NCI-H2081 treated with DMSO at 0.1 percent for 48 hours (cell line): ENCODE measurements around the gene MCTP1.
"Not testable (repeated sequence)": the region's sequence is repeated elsewhere in the genome, so short reads cannot be mapped to it uniquely, and the experiment has no call there.

Experiments
- DNase-seq: peaks from one replicate; lab custom pipeline; 2025; lab: John Stamatoyannopoulos, UW

Gene MCTP1

DNA sequence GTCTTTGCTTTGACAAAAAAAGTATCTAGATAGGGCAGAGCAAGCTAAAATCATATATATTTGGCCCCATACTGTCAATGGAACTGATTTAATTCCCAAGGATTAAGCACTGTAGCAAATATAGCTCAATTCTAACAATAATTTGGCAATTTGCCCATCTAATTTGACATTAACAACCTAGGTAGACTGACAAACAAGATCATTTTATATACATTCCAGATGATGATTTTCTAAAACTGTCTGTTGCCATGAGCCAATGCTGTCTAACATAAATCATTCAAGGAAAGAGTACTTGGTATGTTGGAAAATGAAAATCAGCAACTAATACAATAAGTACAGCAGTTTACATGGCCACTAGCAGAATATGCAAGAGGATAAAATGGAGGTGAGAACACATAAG lies 32.1 kb downstream of the MCTP1 start:
- DNase-seq, result no peak

DNA sequence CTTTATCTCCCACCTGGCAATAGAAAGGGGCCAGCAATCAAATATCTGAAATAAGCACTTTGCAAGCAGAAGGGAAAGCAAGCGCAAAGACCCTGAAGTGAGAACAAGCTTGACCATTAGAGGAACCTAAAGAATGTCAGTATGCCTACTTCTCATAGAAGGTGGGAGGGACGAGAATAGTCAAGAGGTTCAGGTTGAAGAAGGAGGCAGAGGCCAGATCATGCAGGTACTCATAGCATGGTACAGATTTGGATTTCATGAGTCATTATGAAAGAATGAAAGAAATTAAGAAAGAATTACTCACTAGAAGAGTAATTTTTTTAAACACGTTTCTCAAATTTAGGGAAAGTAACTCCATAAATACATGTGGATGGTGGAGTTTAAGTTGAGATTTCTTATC lies 33.7 kb downstream of the MCTP1 start:
- DNase-seq, result no peak

DNA sequence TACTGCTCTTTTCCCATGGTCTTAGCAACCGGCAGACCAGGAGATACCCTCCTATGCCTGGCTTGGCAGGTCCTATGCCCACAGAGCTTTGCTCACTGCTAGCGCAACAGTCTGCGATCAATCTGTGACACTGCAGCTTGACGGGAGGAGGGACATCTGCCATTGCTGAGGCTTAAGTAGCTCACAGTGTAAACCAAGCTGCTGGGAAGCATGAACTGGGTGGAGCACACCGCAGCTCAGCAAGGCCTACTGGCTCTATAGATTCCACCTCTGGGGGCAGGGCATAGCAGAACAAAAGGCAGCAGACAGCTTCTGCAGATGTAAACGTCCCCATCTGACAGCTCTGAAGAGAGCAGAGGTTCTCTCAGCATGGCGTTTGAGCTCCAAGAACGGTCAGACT lies 40.4 kb downstream of the MCTP1 start:
- no peak for DNase-seq

DNA sequence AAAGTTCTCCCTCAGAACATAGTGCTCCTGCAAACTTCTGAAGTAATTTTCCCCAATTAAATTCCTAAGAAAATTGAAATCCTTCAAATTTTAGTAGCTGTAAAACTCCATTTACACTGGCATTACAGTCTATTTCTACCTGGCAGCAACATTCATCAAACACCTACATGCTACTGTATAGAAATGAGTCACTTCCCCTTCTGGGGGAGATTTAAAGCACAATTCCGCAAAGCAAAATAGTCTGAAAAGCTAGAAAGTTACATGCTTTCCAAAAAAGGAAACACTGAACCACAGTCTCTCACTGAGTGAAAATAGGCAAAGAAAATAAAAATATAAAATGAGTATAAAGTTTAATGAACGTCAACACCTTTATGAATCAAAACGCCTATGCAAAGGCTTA lies 43.3 kb downstream of the MCTP1 start:
- DNase-seq, result no peak

DNA sequence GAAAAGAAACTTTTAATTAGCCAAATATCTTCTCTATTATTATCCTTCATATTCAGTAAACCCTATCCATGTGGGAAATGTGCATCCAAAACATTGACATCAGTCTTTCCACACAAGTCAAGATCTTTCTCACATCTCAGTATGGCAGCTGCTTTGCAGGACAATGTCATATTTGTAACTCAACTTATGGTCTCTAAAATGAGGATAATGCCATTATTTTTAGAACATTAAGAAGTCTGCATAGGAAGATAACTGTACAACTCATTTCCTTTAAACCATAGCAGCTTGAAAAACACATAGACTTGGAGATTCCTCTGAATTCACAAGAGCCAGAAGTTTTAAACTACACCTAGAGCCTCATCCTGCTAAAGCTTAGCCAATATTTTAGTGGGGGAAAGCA lies 43.7 kb downstream of the MCTP1 start:
- DNase-seq, result no peak

DNA sequence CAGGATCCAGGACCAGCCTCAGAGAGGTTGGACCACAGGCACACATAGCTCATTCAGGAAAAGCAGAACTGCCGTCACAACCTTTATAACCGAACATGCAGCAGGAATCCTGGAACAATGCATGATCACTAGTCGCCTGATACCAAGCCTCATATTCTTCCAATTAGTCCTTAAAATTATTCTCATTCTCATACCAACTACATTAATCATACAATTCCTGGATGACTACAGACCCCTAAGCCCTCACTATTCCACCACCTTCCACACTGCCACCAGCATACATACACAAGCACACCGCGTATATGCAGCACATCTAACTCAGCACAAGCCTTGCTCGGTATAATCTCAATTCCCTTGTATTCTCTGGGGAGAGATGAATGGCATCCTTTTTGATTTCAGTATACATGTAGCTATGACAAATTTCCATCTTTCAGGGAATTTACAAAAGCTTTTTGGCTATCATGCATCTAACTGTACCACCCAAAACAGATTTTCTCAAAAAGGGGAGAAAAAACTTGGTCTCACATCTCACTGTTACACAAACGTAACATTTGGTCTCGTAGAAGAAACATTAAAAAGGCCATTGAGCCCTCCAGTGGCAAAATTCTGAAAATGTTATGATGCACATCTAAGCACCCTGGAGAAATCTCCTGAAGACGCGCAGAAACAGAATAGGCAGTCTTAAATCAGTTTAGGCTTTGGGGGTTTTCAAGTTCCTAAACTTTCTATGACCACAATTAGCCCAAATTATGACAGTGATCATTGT lies 46.2 kb downstream of the MCTP1 start:
- DNase-seq, result no peak

DNA sequence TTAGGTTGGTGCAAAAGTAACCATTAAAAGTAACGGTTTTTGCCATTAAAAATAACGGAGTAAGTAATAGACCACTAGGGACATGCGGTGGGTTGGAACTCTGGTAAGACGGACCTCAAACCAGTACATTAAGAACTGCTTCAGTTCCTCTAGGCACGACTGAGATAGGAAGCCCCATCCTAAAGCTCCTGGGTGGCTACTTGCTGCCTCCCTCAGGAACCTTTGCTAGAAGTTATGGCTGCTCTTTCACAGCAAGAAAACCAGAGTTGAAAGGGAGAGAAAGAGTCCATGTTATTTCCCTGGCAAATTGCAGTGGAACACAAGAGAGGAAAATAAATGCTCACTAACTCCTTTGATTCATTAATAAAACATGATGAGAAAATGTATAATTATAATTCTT lies 47.6 kb downstream of the MCTP1 start:
- no peak for DNase-seq

DNA sequence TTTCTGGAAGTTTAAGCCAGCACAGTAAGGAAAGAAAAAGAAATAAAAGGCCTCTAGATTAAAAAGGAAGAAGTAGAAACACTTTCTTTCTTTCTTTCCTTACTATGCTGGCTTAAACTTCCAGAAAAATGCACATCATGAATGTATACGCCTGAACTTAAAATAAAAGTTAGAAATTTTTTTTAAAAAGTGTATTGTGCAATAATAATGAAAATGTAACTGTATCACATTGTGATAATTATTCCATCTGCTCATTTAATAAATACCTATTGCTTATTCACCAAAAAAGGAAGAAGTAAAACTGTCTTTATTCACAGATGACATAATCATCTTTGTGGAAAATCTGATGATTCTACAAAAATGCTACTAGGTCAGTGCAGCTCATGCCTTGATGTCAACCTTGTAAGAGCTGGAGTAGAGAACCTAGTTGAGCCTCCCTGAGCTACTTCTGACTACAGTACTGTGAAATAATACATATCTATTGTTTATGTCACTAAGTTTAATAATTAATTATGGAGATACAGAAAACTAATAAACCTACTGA lies 49.4 kb downstream of the MCTP1 start:
- no peak for DNase-seq

DNA sequence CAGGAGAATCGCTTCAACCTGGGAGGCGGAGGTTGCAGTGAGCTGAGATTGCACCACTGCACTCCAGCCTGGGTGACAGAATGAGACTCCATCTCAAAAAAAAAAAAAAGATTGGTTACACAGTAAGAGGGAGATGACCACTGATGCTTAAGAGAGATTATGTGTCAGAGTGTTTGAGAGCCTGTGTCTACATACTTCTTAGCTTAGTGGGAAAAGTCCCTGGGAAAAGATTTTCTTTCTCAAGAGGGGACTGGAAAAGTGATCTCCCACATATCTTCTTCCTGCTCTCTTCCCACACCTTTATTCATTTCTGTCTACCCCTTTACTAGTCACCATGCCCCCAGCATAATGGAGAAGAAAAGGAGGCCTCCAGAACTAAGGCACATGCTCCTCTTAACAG lies 55.2 kb downstream of the MCTP1 start:
- DNase-seq, result no peak

DNA sequence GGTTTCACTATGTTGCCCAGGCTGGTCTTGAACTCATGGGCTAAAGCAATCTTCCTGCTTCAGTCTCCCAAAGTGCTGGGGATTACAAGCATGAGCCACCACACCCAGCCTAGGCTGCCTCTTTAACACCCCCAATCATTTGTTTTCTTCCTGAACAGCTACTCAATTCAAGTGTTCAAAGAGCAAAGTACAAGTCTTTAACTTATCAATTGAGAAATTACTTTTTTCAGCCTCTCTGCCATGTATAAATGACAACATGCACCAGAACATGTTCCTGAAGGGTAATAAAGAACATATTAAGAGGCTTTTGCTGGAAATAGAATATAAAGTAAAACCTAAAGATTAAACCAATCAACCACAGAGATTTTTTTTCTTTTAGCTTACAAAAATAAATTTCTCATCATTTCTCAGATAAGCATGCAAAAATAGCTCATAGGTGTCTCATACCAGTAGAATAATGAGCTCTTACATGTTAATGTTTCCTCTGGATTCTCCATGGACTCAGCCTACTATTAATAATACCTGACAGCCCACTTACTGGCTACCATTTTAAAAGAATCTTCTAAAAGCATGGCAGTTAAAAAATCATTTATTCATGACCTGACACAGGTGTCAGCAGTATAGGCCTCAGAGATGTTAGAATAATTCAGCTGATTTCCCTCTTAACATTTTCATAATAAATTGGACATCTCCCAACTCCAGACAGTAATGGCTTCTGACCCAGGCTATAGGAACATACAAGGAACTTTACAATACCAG lies 60.0 kb downstream of the MCTP1 start:
- no peak for DNase-seq

DNA sequence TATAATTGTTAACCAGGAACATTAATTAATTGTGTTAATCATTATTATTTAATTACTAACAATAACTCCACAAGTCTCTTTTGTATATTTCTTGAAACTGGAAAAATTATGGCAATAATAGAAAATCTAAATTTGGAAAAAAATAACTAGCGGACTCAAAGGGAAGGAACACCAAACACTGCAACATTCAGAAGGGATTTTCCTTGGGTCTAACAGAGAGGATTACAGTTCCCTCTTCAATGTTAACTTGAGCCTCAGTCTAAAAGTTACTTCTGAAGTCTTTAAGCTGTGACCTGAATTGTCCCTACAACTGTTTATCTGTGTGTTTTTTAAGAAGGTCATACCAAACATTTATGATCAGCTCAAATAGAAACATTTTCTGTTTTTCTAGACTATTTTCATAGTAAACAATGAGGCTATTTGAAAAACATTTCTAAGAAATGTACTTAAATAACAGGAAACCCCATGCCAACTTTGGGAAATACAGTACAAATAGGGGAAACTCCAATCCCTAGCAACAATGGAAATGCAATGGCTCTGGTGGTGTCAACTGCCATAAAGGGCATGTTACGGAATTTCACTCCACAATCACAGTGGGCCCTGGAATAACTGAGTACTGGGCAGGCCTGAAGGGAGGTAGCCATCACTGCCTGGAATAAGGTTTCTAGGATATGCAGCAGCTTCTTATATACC lies 61.2 kb downstream of the MCTP1 start:
- DNase-seq, result no peak

DNA sequence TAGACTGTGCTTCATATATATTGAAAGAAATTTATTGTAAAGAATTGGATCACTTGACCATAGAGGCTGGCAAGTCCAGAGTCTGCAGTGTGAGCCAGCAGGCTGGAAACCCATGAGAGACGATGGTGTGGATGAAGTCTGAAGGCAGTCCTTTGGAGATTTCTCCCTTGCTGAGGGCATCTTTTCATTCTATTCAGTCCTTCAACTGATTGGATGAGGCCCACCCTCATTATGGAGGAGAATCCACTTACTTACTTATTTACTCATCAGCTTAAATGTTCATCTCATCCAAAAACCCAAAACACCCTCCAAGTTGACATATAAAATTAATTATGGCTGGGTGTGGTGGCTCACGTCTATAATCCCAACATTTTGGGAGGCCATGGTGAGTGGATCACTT lies 62.1 kb downstream of the MCTP1 start:
- DNase-seq, result no peak

DNA sequence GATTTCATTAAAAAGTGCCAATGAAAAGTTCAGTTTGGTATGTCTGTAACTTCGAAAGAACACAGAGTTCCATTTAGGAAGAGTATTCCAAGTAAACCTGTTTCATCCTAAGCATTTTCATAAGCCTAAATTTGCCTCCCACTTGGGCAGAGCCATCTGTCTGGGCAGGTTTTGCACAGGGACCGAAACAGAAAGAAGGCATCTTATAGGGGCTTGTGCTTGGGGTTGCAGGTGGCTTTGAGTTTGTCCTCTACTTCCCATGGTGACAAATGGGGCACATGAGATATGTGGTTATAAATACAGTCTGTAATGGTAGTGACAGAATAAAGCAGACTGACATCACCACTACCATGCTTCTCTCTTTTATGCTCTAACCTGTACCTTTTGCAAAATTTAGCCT lies 63.7 kb downstream of the MCTP1 start:
- no peak for DNase-seq

DNA sequence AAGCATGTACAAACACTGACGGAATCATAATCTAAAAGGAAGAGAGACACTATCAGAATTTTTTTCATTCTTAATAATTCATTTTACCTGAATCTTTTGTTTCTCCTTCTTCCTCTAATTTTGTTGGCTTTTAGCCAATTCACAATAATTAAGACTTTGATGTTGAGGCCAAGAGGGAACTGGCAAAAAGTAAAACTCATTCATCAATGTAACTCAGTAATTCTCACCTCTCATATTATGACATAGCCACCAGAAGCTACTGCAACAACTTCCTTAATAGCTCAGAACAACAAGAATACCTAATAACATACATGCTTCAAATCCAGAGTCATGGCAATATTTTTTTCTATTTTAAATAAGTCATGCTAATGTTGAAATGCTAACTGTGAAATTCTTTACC lies 64.5 kb downstream of the MCTP1 start:
- no peak for DNase-seq

DNA sequence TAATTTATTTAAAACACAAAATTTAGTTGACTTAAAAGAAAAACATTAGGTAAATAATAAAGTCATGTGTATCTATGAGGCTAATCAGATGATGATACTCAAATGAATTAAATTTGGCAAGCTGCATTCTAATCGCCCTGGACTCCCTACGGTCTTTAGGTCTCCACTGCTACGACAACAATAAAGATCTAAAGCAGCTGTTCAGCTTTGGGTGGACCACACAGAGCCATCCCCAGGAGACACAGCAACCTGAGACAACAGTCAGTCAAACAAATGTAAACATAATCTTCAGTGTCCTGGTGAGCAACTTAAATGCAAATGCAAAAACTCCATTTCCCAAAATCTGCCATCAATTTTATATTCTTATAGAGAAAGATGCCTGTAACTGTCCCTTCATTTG lies 65.5 kb downstream of the MCTP1 start:
- DNase-seq, result no peak

DNA sequence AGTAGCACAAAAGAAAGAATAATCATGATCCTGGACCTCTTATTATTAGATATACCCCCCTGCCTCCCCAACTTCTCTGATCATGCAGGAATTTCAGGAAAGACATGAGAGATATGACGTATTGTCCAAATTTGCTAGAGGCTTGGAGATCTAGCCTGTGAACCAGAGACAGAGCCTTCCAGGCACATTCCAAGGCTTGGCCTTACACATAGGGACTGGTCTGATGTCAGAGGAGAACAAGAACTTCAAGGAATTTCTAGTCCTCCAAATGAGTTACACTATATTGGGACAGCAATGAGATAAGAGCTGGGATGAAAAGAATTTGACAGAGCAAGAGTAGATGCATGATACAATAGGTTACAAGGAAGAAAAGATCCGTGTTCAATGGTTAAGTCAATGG lies 67.0 kb downstream of the MCTP1 start:
- no peak for DNase-seq

DNA sequence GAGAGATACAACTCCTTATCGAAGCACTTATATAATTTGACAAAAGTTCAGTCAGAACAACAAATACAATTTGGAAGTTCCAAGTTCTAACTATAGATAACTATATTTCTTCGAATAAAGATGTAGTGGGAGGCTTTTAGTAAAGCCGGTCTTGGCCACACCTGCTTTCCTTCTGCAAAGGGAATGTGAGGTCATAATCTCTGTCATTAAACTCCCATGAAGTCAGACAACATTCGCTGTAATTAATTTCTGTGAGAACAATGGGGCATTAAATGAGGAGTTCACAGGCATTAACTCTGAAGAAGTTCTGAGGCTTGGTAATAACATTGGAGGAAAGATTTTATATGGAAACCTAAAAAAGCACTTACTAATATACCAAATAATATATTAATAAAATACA lies 67.5 kb downstream of the MCTP1 start:
- DNase-seq, result no peak

DNA sequence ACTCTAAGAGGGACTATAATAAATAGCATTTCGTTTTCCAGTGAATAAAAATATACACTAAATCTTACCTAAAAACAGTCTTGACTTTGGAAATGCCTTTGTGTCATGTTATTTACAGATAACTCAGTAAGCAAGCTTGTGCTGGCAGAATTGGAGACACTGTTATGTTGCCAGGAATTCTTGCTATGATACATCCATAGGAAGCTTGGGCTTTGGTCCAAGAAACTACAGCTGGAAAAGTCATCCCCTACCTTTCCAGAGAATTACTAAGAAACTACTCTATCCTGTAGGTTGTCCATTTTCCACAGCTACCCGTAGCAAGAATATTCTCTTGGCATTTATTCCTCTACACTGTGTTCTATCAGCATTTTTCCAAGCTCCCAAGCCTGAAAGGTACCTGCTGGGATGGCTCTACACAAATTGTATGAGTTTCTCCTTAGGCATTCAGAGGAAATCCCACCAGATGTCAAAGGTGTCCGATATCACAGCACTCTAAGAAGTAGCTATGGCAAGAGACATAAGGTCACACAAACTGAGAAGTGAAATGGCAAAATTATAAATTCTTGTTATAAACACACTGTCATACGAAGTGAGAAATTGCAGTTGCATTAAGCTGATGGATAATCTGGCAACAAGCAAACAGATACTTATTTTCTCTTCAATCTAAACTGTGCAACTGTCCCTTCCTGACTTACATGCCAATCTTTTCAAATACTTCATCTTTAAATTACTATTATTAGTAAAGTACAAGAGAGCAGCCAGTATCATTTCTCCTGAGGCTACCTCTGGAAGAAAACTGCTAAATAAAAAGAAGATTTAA lies 68.5 kb downstream of the MCTP1 start:
- no peak for DNase-seq

DNA sequence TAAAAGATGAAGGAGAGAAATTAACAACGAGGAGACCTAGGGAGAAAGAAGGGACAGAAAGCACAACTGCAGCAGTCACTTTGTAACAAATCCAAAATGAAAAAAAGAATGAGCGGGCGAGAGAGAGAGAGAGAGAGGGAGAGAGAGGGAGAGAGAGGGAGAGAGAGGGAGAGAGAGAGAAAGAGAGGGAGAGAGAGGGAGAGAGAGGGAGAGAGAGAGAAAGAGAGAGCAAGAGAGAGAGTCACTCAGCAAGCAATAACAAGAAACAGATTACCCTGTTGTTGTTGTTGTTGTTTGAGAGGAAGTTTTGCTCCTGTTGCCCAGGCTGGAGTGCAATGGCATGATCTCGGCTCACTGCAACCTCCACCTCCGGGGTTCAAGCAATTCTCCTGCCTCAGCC lies 77.1 kb downstream of the MCTP1 start:
- DNase-seq, result not testable (repeated sequence)

DNA sequence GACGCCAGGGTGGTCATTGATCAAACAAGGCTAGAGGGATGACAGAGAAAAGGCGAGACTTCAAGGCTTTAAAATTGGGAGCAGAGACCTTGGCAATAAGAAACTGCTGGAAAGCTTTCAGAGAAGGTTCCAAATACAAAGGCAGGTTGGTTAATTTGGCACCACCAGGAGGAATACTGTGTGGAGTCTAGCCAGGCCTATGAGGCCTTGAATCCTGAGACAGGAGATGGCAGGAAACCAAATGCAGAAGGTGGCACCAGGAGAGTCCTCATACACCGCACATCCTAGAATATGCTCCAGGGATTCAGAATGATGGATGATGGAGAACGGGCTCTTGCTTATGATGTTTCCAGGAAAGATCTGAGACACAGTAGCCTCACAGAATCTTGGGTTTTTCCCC lies 90.0 kb downstream of the MCTP1 start:
- DNase-seq, result no peak

DNA sequence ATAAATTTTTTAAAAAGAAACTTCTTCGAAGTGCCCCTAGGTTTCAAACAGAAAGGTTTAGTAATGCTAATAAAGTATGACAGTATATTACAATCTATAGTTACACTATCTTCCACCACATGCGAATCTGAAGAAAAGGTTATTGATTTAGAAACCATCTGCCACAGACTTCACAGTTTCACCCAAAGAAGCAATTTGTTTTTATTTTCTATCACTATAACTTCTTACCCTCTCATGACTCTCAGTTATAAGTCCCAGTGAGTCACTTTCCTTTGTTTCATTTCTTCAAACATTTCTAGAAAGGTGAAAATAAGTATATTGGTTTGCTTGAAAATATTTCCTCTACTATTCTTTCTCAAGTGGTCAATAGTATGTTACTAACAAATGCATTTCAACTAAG lies 93.6 kb downstream of the MCTP1 start:
- no peak for DNase-seq

DNA sequence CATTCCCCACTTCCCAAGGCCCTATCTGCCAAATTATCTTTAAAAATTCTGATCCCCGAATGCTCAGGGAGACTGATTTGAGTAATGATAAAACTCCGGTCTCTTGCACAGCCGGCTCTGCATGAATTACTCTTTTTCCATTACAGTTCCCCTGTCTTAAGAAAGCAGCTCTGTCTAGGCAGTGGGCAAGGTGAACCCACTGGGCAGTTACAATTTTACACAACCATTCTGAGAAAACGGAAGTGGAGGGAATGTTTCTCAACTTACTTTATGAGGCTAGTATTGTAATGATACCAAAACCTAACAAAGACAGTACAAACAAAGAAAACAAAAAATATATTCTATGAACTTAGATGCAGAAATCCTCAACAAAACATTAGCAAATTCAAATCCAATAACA lies 100.0 kb downstream of the MCTP1 start:
- DNase-seq, result no peak
